Upper lobe of left lung (tissue), 6 donors: Measurements from ENCODE around the gene SCFD2. TPM values are rescaled to one million over a fixed set of nuclear protein-coding genes. Genes with fewer than 3 reads are reported as not detected.

Source experiments
- ATAC-seq, 2 donors: fragments of 200-7000 bp; cut with Tn5 transposase; one replicate each; pipeline ENCODE4 v1.9.1; 2022; ENCODE audit warnings: mild to moderate bottlenecking in 2 of 2, moderate library complexity in 2 of 2; ENCODE audit not compliant: low FRiP score in 2 of 2
- DNase-seq, 2 donors: peaks; one replicate each; pipeline ENCODE4 v3.0.0-alpha.2; 2019 to 2020
- H3K27ac ChIP-seq, 4 donors: fragments of 200-600 bp; sonication (generic); one replicate each; pipeline ENCODE4 v1.5.1; 2016 to 2019
- H3K27me3 ChIP-seq, 4 donors: fragments of 200-600 bp; sonication (generic); one replicate each; pipeline ENCODE4 v1.5.1; 2017 to 2019
- H3K36me3 ChIP-seq, 4 donors: fragments of 200-600 bp; sonication (generic); one replicate each; pipeline ENCODE4 v1.5.1; 2016 to 2019
- H3K4me1 ChIP-seq, 4 donors: fragments of 200-600 bp; sonication (generic); one replicate each; pipeline ENCODE4 v1.5.1; 2018 to 2019
- H3K4me3 ChIP-seq, 4 donors: fragments of 200-600 bp; sonication (generic); one replicate each; pipeline ENCODE4 v1.5.1; 2017 to 2019; ENCODE audit warnings: mild to moderate bottlenecking in 2 of 4, moderate library complexity in 1 of 4
- H3K9me3 ChIP-seq, 4 donors: fragments of 200-600 bp; sonication (generic); one replicate each; pipeline ENCODE4 v1.5.1; 2018 to 2019
- EP300 ChIP-seq, 4 donors: sonication (generic); formaldehyde crosslinking; IDR thresholded peaks; one replicate each; pipeline ENCODE4 v1.5.1; 2017; ENCODE audit warnings: antibody characterized with exemption in 4 of 4, control low read depth in 2 of 4
- POLR2A ChIP-seq, 4 donors: fragments of 450-650 bp; IDR thresholded peaks; one replicate each; pipeline ENCODE4 v1.5.1; 2016 to 2017; ENCODE audit warnings: antibody characterized with exemption in 4 of 4, mild to moderate bottlenecking in 2 of 4
- POLR2AphosphoS5 ChIP-seq, 2 donors: sonication (generic); formaldehyde crosslinking; IDR thresholded peaks; one replicate each; pipeline ENCODE4 v1.5.1; 2017; ENCODE audit warnings: antibody characterized with exemption in 2 of 2
- WGBS, 2 donors: methylation state at CpG; one replicate each; pipeline ENCODE4 v1.1.5; 2017 to 2018; 5-methylcytosine and 5-hydroxymethylcytosine counted together
- total RNA-seq, 6 donors: library from RNA; depleted of rRNA in 4 of 6; stranded (reverse); fragments of >200 nt in 4 of 6; gene quantifications; one replicate each; pipeline versions ENCODE4 v1.1.0 to v1.2.1, GENCODE V29; 2016 to 2021
- TF ChIP-seq, protein P1 (sequence below), 6 experiments: fragments of 450-650 bp in 4 of 6; fragments of 200-600 bp in 2 of 6; sonication (generic) in 2 of 6; IDR thresholded peaks; one replicate each; pipeline ENCODE4 v1.5.1; 2016 to 2019; ENCODE audit warnings: antibody characterized with exemption in 6 of 6
- donor health status: DM: no; HTN: no; CAD: no; lungs with moderate emphysema.
- donor health status: DM: no; HTN: yes; CAD: no; lungs with severe emphysema.

SCFD2 gene
- total RNA-seq, 6 donors from 2014 or later, result 15.2 to 33.5 (median 20.0) TPM

DNA sequence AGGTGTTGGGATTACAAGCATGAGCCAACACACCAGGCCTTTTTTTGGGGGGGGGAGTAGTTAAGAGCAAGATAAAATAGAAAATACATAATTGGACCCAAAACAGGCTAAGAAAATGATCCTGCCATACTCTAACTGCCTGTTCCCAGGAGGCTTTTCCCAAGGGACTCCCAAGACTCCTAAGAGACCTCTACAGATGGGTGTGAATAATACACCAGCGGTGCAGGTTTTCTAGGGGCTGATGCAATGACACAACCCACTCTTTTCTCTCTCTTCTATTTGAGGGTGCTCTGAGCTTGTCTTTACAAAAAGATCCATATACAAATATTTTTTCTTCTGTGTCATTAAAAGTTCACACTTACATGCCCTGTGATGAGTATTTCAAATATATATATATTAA lies 386.8 kb downstream of the SCFD2 start:
- TF ChIP-seq POLR2AphosphoS5 (IDR thresholded peaks at IDR 0.05), result no peak
- TF ChIP-seq, protein P1, sequence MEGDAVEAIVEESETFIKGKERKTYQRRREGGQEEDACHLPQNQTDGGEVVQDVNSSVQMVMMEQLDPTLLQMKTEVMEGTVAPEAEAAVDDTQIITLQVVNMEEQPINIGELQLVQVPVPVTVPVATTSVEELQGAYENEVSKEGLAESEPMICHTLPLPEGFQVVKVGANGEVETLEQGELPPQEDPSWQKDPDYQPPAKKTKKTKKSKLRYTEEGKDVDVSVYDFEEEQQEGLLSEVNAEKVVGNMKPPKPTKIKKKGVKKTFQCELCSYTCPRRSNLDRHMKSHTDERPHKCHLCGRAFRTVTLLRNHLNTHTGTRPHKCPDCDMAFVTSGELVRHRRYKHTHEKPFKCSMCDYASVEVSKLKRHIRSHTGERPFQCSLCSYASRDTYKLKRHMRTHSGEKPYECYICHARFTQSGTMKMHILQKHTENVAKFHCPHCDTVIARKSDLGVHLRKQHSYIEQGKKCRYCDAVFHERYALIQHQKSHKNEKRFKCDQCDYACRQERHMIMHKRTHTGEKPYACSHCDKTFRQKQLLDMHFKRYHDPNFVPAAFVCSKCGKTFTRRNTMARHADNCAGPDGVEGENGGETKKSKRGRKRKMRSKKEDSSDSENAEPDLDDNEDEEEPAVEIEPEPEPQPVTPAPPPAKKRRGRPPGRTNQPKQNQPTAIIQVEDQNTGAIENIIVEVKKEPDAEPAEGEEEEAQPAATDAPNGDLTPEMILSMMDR (IDR thresholded peaks at IDR 0.05), result no peak
- no peak for TF ChIP-seq EP300 (IDR thresholded peaks at IDR 0.05)
- TF ChIP-seq POLR2A (IDR thresholded peaks at IDR 0.05), result no peak

DNA sequence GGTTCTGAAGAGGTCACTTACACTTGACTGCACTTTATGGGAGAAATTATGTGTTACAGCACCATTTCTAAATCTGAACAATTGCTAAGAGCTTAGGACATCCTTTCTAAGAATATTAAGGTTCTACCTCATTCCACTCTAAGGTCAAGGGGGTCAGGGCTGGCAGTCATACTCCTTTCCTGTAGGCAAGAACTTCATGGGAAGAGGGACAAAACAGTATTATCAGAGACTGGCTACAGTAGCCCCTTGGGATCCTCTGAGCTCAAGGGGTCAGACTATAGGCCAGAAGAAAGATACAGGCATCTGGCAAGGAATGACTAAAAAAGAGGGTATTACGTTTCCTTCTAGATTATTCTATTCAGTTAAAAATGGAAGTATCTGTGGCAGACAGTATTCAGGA lies 388.6 kb downstream of the SCFD2 start:
- TF ChIP-seq POLR2A (IDR thresholded peaks at IDR 0.05), result no peak
- TF ChIP-seq POLR2AphosphoS5 (IDR thresholded peaks at IDR 0.05), result no peak
- Histone ChIP-seq H3K9me3 (no peaks in the 10 kb centered on the region), H3K4me3 (no peak overlapping the region), H3K27me3 (no peaks in the 10 kb centered on the region), H3K27ac (no peak overlapping the region), H3K36me3 (no peaks in the 10 kb centered on the region), H3K4me1 (no peaks in the 10 kb centered on the region)
- ATAC-seq (no peak), DNase-seq (no peak)
- 86 to 94% methylated on average over 1 of the region's 1 CpG for WGBS, 2 donors

More for the DNA sequence above, 386.8 kb downstream of the SCFD2 start:
- H3K27ac ChIP-seq, result no peak overlapping the region
- no peaks in the 10 kb centered on the region for H3K36me3 ChIP-seq
- H3K4me3 ChIP-seq, result no peak overlapping the region
- no peak for DNase-seq
- 86 to 95% methylated on average over 1 of the region's 1 CpG for WGBS, 2 donors
- H3K4me1 ChIP-seq, result peaks cover 0 to 5% (median 0%) of the 10 kb centered on the region in 4 donors
- H3K9me3 ChIP-seq, result no peaks in the 10 kb centered on the region
- H3K27me3 ChIP-seq, result no peaks in the 10 kb centered on the region
- no peak for ATAC-seq

DNA sequence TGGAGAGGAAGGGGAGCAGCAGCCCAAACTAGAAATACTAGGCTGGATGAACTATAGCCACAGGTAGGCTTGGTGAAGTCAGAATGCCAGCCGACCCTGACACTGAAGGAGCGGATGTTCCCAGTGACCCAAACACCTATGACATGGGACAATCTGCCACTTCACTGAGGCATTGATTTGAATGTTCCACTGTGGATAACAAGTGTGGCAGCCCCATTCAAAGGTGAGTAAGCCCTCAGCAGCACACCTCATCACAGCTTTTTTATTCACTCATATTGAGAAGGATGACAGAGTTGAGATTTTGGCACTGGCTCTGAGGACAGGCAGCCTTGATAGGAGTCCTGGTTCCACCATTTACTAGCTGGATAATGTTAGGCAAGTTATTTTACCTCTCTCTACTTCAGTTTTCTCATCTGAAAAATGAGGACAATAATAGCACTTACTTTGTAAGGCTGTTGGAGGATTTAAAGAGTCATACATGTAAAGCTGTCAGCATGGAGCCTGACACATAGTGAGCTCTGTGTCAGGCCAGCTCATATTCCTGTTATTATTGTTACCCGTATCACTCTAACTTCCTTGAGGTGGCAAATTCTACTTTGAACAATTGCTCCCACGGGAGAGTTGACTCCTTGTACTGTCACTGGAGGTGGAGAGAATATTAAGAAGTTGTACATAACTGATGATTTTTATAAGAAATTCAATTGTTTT lies 389.2 kb downstream of the SCFD2 start:
- no peak overlapping the region for H3K4me3 ChIP-seq
- H3K27ac ChIP-seq, result no peak overlapping the region
- ATAC-seq (no peak), DNase-seq (no peak)
- H3K36me3 ChIP-seq, result no peaks in the 10 kb centered on the region
- H3K9me3 ChIP-seq, result no peaks in the 10 kb centered on the region
- 76 to 87% methylated on average over 4 of the region's 4 CpGs for WGBS, 2 donors
- no peaks in the 10 kb centered on the region for H3K27me3 ChIP-seq
- TF ChIP-seq POLR2A (IDR thresholded peaks at IDR 0.05), result no peak
- TF ChIP-seq, protein P1 (IDR thresholded peaks at IDR 0.05), result no peak
- TF ChIP-seq POLR2AphosphoS5 (IDR thresholded peaks at IDR 0.05), result no peak
- TF ChIP-seq EP300 (IDR thresholded peaks at IDR 0.05), result no peak
- H3K4me1 ChIP-seq, result no peaks in the 10 kb centered on the region

DNA sequence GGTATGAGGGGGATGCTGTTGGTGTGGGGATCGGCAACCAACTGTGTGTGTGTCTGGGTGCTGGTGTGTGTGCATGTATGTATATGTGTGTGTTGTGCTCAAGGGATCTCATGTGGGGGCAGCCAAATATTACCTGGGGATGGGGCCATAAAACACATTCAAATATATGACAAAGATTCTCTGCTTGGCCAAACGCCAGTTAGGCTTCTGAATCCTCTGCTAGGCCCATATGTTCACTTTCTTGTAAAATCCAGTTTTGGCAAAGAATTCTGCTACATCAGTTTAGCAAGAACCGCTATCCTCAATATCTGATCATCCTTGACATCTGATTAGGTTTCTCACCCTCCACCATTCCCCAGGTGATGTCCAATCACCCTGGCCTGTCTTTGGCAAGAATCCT lies 397.2 kb downstream of the SCFD2 start:
- Histone ChIP-seq H3K4me1 (no peaks in the 10 kb centered on the region), H3K27ac (no peak overlapping the region), H3K36me3 (no peaks in the 10 kb centered on the region), H3K4me3 (no peak overlapping the region), H3K27me3 (no peaks in the 10 kb centered on the region), H3K9me3 (no peaks in the 10 kb centered on the region)
- DNase-seq (no peak), ATAC-seq (no peak)
- WGBS, 2 donors, result 95 to 96% methylated on average over 3 of the region's 3 CpGs
- TF ChIP-seq POLR2A (IDR thresholded peaks at IDR 0.05) (no peak), EP300 (IDR thresholded peaks at IDR 0.05) (no peak), POLR2AphosphoS5 (IDR thresholded peaks at IDR 0.05) (no peak)
- TF ChIP-seq, protein P1 (IDR thresholded peaks at IDR 0.05), result no peak

DNA sequence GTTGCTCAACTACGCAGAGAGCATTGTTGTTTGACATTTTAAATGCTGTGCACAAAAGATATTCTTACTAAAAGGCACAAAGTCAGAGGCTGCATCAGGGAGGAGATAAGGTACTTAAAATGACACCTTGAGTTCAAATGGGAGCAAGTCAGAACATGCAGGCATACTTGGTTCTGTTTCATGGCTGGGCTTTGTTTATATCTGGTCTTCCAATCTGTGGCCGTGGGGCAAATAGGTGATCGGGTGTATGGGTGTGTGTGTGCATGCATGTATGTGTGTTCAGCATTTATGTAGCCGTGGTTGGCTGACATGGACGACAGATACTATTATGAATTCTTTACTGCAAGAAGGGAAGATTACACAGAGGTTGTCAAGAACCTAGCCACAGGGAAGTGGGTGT lies 397.6 kb downstream of the SCFD2 start:
- WGBS, 2 donors, result 75 to 85% methylated on average over 5 of the region's 5 CpGs
- DNase-seq, result no peak
- TF ChIP-seq, protein P1 (IDR thresholded peaks at IDR 0.05), result no peak
- TF ChIP-seq POLR2AphosphoS5 (IDR thresholded peaks at IDR 0.05), result no peak
- no peak for TF ChIP-seq EP300 (IDR thresholded peaks at IDR 0.05)
- H3K27me3 ChIP-seq, result no peaks in the 10 kb centered on the region
- H3K4me3 ChIP-seq, result no peak overlapping the region
- H3K36me3 ChIP-seq, result no peaks in the 10 kb centered on the region
- no peaks in the 10 kb centered on the region for H3K4me1 ChIP-seq
- no peak for ATAC-seq
- H3K27ac ChIP-seq, result no peak overlapping the region
- no peaks in the 10 kb centered on the region for H3K9me3 ChIP-seq
